Activated T-helper 1 cell treated with anti-CD3 and anti-CD28 coated beads, Interleukin-12 subunit alpha, Interleukin-12 subunit beta, Interleukin-2, Interleukin-4 antibody, amounts not matched to agents 30 ng/mL and 10 ng/mL and 1 ng/mL, durations not matched to agents 14 hours and 24 hours and 36 hours (primary cell): ENCODE measurements around the gene TNP2. TPM values are rescaled to one million over a fixed set of nuclear protein-coding genes. Genes with fewer than 3 reads are reported as not detected.

Experiments
- total RNA-seq: library from RNA; stranded (reverse); gene quantifications from 2 replicates; pipeline ENCODE4 v1.2.3, GENCODE V29; 2022

Gene TNP2
- total RNA-seq, 1 donor from 2014 or later: not detected

Other genes starting within 250 kb of the TNP2 start
- 158 and 161 TPM in 2 replicates for gene SOCS1, start 13.1 kb downstream of the TNP2 start, total RNA-seq
- not detected in 2 replicates for gene PRM3, start 4.3 kb upstream of the TNP2 start, total RNA-seq
- not detected in 2 replicates for gene PRM2, start 7.2 kb upstream of the TNP2 start, total RNA-seq
- gene PRM1, start 12.0 kb upstream of the TNP2 start, total RNA-seq: not detected in 2 replicates
- 49.8 and 55.7 TPM in 2 replicates for gene RMI2, start 76.1 kb upstream of the TNP2 start, total RNA-seq